Measurements from ENCODE around the gene RHOXF1. TPM values are rescaled to one million over a fixed set of nuclear protein-coding genes. Genes with fewer than 3 reads are reported as not detected.
"Not testable (repeated sequence)": the region's sequence is repeated elsewhere in the genome, so short reads cannot be mapped to it uniquely, and the experiment has no call there.

Gene RHOXF1
- total RNA-seq (2014; rRNA removed) = not detected in 2 replicates
- not detected for polyA plus RNA-seq (2012)

- no peak for DNase-seq (ENCODE audit: low read depth)
Measured at GRCh38 chrX:120115438-120115963, at the start of gene RHOXF1. Gene RHOXF1 (minus strand): TSS chrX:120115913. CDS start chrX:120115862, 51 bp downstream.

GRCh38 chrX:120159086-120159485 lies 43.4 kb upstream of the RHOXF1 start:
- not testable (repeated sequence) for DNase-seq (ENCODE audit: low read depth)

GRCh38 chrX:120158313-120158712 lies 42.6 kb upstream of the RHOXF1 start, which contains the start of gene RHOXF2:
Gene RHOXF2 (plus strand): TSS chrX:120158613. CDS start chrX:120158751, 138 bp downstream.
- DNase-seq (ENCODE audit: low read depth) = not testable (repeated sequence)

- not testable (repeated sequence) for DNase-seq (ENCODE audit: low read depth)
Measured at GRCh38 chrX:120150109-120150744, 34.5 kb upstream of the RHOXF1 start.

GRCh38 chrX:120147537-120147936 lies 31.8 kb upstream of the RHOXF1 start:
- no peak for DNase-seq (ENCODE audit: low read depth)

GRCh38 chrX:120146323-120146722 lies 30.6 kb upstream of the RHOXF1 start:
- DNase-seq (ENCODE audit: low read depth) = not testable (repeated sequence)

GRCh38 chrX:120145295-120145925 lies 29.7 kb upstream of the RHOXF1 start:
- no peak for DNase-seq (ENCODE audit: low read depth)

GRCh38 chrX:120144178-120144844 lies 28.6 kb upstream of the RHOXF1 start:
- DNase-seq (ENCODE audit: low read depth) = no peak

GRCh38 chrX:120140293-120140981 lies 24.7 kb upstream of the RHOXF1 start:
- DNase-seq (ENCODE audit: low read depth) = no peak

GRCh38 chrX:120137439-120137838 lies 21.7 kb upstream of the RHOXF1 start:
- no peak for DNase-seq (ENCODE audit: low read depth)

GRCh38 chrX:120136840-120137239 lies 21.1 kb upstream of the RHOXF1 start:
- DNase-seq (ENCODE audit: low read depth) = no peak

GRCh38 chrX:120136128-120136527 lies 20.4 kb upstream of the RHOXF1 start:
- no peak for DNase-seq (ENCODE audit: low read depth)

GRCh38 chrX:120128306-120128846 lies 12.7 kb upstream of the RHOXF1 start:
- not testable (repeated sequence) for DNase-seq (ENCODE audit: low read depth)

- no peak for DNase-seq (ENCODE audit: low read depth)
Measured at GRCh38 chrX:120125444-120125843, 9.7 kb upstream of the RHOXF1 start.

- no peak for DNase-seq (ENCODE audit: low read depth)
Measured at GRCh38 chrX:120120223-120120622, 4.5 kb upstream of the RHOXF1 start.

GRCh38 chrX:120111611-120112010 lies 4.1 kb downstream of the RHOXF1 start:
- DNase-seq (ENCODE audit: low read depth) = no peak

GRCh38 chrX:120109378-120109777 lies 6.3 kb downstream of the RHOXF1 start:
- no peak for DNase-seq (ENCODE audit: low read depth)

- DNase-seq (ENCODE audit: low read depth) = not testable (repeated sequence)
Measured at GRCh38 chrX:120104707-120105106, 11.0 kb downstream of the RHOXF1 start.

- not testable (repeated sequence) for DNase-seq (ENCODE audit: low read depth)
Measured at GRCh38 chrX:120101057-120101456, 14.7 kb downstream of the RHOXF1 start.

GRCh38 chrX:120090208-120090607 lies 25.5 kb downstream of the RHOXF1 start:
- DNase-seq (ENCODE audit: low read depth) = no peak

GRCh38 chrX:120087289-120088017 lies 28.3 kb downstream of the RHOXF1 start:
- DNase-seq (ENCODE audit: low read depth) = no peak
